Measurements from ENCODE around the gene C2CD5.

DNA sequence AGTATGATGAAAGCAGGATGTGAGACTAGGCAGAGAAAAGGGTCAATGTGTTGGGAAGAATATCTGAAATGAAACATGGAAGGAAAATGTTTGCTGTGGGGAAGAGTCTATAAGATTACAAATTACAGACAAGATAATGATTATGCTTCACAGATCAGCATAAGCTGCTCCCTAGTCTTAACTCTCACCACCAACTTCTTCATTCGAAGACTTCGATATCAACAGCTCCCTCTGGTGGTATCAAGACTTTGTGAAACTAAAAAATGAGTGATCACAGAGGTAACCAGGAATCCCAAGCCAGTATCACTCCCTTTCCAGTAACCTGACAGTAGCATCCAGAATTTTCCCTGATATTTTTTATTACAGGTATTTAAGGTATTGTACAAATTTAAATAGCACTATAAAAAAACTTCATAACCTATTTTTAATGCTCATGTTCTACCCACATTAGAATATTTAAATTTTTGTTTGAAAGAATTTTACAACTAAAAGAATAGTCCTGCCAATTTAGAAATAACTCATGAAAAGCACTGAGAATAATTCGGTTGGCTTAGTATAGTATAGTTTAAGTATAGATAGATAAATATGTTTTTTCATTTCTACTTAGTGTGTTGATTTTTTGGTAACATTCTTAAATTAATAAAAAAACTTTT lies 84.4 kb downstream of the C2CD5 start:
- TF ChIP-seq, protein P1, sequence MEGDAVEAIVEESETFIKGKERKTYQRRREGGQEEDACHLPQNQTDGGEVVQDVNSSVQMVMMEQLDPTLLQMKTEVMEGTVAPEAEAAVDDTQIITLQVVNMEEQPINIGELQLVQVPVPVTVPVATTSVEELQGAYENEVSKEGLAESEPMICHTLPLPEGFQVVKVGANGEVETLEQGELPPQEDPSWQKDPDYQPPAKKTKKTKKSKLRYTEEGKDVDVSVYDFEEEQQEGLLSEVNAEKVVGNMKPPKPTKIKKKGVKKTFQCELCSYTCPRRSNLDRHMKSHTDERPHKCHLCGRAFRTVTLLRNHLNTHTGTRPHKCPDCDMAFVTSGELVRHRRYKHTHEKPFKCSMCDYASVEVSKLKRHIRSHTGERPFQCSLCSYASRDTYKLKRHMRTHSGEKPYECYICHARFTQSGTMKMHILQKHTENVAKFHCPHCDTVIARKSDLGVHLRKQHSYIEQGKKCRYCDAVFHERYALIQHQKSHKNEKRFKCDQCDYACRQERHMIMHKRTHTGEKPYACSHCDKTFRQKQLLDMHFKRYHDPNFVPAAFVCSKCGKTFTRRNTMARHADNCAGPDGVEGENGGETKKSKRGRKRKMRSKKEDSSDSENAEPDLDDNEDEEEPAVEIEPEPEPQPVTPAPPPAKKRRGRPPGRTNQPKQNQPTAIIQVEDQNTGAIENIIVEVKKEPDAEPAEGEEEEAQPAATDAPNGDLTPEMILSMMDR (IDR thresholded peaks at IDR 0.05 in 8 of 11, conservative IDR thresholded peaks at IDR 0.05 in 3 of 11): peak in 8 of 11 experiments; percentile 16 to 58 (median 46)
- TF ChIP-seq POLR2A (IDR thresholded peaks at IDR 0.05): no peak

Data from spleen (tissue), 7 donors.